Adrenal gland (tissue), 5 donors: Measurements from ENCODE around the gene LAMB1.

ENCODE experiments used
- POLR2A ChIP-seq, 2 donors: fragments of 450-650 bp; IDR thresholded peaks; one replicate each; pipeline ENCODE4 v1.6.1; 2017; ENCODE audit warnings: antibody characterized with exemption in 2 of 2, mild to moderate bottlenecking in 2 of 2, moderate library complexity in 1 of 2
- TF ChIP-seq, protein P1 (sequence below), 6 experiments: fragments of 450-650 bp in 4 of 6; fragments of 200-600 bp in 2 of 6; sonication (generic) in 1 of 6; IDR thresholded peaks; 1 replicate in 5 of 6; 2 replicates in 1 of 6; pipeline versions ENCODE4 v1.5.1 to v1.8.0; 2016 to 2021; ENCODE audit warnings: antibody characterized with exemption in 6 of 6, mild to moderate bottlenecking in 2 of 6, moderate library complexity in 1 of 6
- donor health status: DM: no; HTN: no; CAD: no.

DNA sequence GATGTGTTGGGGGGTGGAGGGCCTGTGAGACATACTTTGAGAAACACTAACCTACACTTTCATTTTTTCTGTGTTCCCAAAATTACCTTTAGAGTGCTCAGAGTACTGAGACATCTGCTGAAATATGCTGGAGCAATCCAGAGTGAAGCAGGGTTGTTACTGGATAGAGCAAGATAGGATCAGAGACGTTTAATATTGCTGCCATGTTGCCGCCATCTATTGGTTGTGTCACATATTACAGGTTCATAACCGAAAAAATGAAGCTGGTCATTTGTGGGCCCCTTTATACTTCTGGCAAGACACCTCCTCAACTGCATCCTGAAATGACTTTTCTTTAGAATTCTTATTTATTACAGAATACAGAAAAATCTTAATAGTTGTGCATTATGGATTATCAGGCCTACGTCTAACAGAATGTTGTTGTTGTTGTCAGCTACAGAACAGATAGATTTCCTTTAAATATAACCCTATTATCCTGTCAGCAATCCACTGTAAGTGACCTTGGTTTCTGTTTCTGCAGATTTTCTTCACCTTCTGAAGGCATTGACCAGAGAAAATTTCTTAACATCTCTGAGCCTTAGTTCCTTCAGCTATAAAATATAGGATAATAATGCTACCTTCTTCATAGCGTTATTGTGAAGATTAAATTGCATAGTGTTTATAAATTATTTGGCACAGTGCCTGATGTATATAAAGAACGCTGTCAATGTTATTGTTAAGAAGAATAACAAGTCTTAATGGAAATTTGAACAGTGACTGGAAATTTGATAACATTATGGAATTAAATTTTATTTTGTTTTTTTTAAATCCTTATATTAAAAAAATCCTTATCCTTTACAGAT lies 128.1 kb downstream of the LAMB1 start:
- TF ChIP-seq, protein P1, sequence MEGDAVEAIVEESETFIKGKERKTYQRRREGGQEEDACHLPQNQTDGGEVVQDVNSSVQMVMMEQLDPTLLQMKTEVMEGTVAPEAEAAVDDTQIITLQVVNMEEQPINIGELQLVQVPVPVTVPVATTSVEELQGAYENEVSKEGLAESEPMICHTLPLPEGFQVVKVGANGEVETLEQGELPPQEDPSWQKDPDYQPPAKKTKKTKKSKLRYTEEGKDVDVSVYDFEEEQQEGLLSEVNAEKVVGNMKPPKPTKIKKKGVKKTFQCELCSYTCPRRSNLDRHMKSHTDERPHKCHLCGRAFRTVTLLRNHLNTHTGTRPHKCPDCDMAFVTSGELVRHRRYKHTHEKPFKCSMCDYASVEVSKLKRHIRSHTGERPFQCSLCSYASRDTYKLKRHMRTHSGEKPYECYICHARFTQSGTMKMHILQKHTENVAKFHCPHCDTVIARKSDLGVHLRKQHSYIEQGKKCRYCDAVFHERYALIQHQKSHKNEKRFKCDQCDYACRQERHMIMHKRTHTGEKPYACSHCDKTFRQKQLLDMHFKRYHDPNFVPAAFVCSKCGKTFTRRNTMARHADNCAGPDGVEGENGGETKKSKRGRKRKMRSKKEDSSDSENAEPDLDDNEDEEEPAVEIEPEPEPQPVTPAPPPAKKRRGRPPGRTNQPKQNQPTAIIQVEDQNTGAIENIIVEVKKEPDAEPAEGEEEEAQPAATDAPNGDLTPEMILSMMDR (IDR thresholded peaks at IDR 0.05), result peak; percentile 65 to 77 (median 74)
- TF ChIP-seq POLR2A (IDR thresholded peaks at IDR 0.05), result no peak
